Left ventricle myocardium superior (tissue), 1 donor: ENCODE measurements around the gene CTIF. TPM values are rescaled to one million over a fixed set of nuclear protein-coding genes. Genes with fewer than 3 reads are reported as not detected.

Source experiments
- ATAC-seq: fragments of 200-7000 bp; cut with Tn5 transposase; one replicate; pipeline ENCODE4 v1.9.1; 2020; ENCODE audit warnings: mild to moderate bottlenecking, moderate library complexity
- DNase-seq: peaks from one replicate; pipeline ENCODE4 v3.0.0-alpha.2; 2020
- intact Hi-C: fragments of 100-400 bp; cut with micrococcal nuclease; formaldehyde crosslinking; loops from one replicate; pipeline ENCODE4 v1.11.0; 2022
- microRNA-seq: library from miRNA; unstranded; fragments of <30 nt; microRNA quantifications from one replicate; pipeline ENCODE4 v1.2.0, GENCODE V29; 2020; ENCODE audit warnings: borderline number of aligned reads
- total RNA-seq: library from RNA; stranded (reverse); fragmentation: NEBNext Ultra II Directional; extraction: Animal tissue kit (Norgen Biotek cat#: 25700); gene quantifications from one replicate; pipeline ENCODE4 v1.2.1, GENCODE V29; 2021
- donor health status: DM: no; HTN: yes; CAD: no; lungs with severe emphysema.

CTIF gene
- total RNA-seq, 1 donor from 2014 or later, result 59.9 TPM

DNA sequence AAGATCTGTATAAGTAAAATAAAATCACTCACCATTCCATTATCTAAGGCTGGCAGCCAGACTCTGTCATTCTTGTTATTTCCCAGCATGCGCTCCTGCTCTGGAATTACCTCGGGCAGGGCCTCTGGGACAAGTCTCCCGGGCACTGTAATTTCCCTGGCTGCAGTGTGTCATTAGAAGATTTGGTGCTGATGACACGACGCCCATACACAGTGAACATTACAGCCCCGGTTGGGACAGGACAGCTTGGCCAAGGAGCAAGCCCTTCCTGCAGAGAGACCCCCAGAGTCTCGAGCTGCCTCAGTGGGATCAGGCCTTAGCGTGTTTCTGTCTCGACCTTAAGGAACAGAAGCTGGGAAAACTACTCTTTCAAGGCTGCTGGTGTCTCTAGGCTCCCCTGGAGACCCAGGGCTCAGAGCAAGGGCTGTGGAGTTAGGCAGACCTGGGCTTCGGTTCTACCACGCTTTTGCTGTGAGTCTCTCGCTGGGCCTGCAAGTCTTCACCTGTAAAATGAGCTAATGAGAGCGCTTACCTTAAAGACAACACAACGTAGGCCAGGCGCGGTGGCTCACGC is 372.2 kb downstream of the CTIF start:
- DNase-seq (no peak), ATAC-seq (no peak)
- intact Hi-C loops, result no loop called here

Small RNA genes lying within 50 kb of the gene (microRNA-seq; reads per million reads assigned to microRNA genes)
- not detected for gene MIR4743

Other genes starting within 250 kb of the CTIF start
- 2.1 TPM for gene ZBTB7C, start 129.6 kb upstream of the CTIF start, total RNA-seq